HG02973 (cell line): Measurements from ENCODE around the gene LCLAT1.
"Not testable (repeated sequence)": the region's sequence is repeated elsewhere in the genome, so short reads cannot be mapped to it uniquely, and the experiment has no call there.

ENCODE experiments used
- ATAC-seq: cut with Tn5 transposase; IDR thresholded peaks from one replicate; pipeline ENCODE4 v1.9.1; 2021; ENCODE audit warnings: moderate library complexity; ENCODE audit not compliant: unreplicated experiment

The LCLAT1 gene

GRCh38 chr2:30513649-30514048 lies 66.6 kb downstream of the LCLAT1 start:
- not testable (repeated sequence) for ATAC-seq

- ATAC-seq: no peak
Observed at GRCh38 chr2:30514134-30514847, 67.2 kb downstream of the LCLAT1 start.

GRCh38 chr2:30514848-30515435 lies 67.9 kb downstream of the LCLAT1 start:
- ATAC-seq: no peak

- no peak for ATAC-seq
Observed at GRCh38 chr2:30516166-30516565, 69.1 kb downstream of the LCLAT1 start.

GRCh38 chr2:30519796-30520195 lies 72.8 kb downstream of the LCLAT1 start:
- ATAC-seq: no peak

- ATAC-seq: no peak
Observed at GRCh38 chr2:30522421-30522820, 75.4 kb downstream of the LCLAT1 start.

GRCh38 chr2:30527411-30527810 lies 80.4 kb downstream of the LCLAT1 start:
- no peak for ATAC-seq

GRCh38 chr2:30527859-30528258 lies 80.8 kb downstream of the LCLAT1 start:
- ATAC-seq: no peak

GRCh38 chr2:30530346-30530745 lies 83.3 kb downstream of the LCLAT1 start:
- no peak for ATAC-seq

GRCh38 chr2:30541680-30542079 lies 94.6 kb downstream of the LCLAT1 start:
- ATAC-seq: no peak

GRCh38 chr2:30545875-30546274 lies 98.8 kb downstream of the LCLAT1 start:
- ATAC-seq: no peak

GRCh38 chr2:30548386-30548785 lies 101.3 kb downstream of the LCLAT1 start:
- ATAC-seq: no peak

- ATAC-seq: no peak
Observed at GRCh38 chr2:30549096-30549495, 102.0 kb downstream of the LCLAT1 start.

- ATAC-seq: no peak
Observed at GRCh38 chr2:30559544-30560275, 112.7 kb downstream of the LCLAT1 start.

GRCh38 chr2:30561349-30561748 lies 114.3 kb downstream of the LCLAT1 start:
- ATAC-seq: no peak

- ATAC-seq: no peak
Observed at GRCh38 chr2:30565851-30566358, 118.9 kb downstream of the LCLAT1 start.

- ATAC-seq: no peak
Observed at GRCh38 chr2:30566631-30567030, 119.6 kb downstream of the LCLAT1 start.

GRCh38 chr2:30567317-30567716 lies 120.3 kb downstream of the LCLAT1 start:
- ATAC-seq: no peak

- no peak for ATAC-seq
Observed at GRCh38 chr2:30569946-30570345, 122.9 kb downstream of the LCLAT1 start.

- ATAC-seq: no peak
Observed at GRCh38 chr2:30577151-30577550, 130.1 kb downstream of the LCLAT1 start.

- ATAC-seq: no peak
Observed at GRCh38 chr2:30580391-30580790, 133.3 kb downstream of the LCLAT1 start.

- ATAC-seq: no peak
Observed at GRCh38 chr2:30582521-30582920, 135.5 kb downstream of the LCLAT1 start.
